CD4-positive, alpha-beta T cell treated with Interleukin-15 for 1 hour (primary cell): ENCODE results near the gene KRT20.
"Not testable (repeated sequence)": the region's sequence is repeated elsewhere in the genome, so short reads cannot be mapped to it uniquely, and the experiment has no call there.

Experiments
- DNase-seq: peaks from one replicate; pipeline ENCODE4 v3.0.0-alpha.2; 2020

Gene KRT20, protein sequence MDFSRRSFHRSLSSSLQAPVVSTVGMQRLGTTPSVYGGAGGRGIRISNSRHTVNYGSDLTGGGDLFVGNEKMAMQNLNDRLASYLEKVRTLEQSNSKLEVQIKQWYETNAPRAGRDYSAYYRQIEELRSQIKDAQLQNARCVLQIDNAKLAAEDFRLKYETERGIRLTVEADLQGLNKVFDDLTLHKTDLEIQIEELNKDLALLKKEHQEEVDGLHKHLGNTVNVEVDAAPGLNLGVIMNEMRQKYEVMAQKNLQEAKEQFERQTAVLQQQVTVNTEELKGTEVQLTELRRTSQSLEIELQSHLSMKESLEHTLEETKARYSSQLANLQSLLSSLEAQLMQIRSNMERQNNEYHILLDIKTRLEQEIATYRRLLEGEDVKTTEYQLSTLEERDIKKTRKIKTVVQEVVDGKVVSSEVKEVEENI

DNA sequence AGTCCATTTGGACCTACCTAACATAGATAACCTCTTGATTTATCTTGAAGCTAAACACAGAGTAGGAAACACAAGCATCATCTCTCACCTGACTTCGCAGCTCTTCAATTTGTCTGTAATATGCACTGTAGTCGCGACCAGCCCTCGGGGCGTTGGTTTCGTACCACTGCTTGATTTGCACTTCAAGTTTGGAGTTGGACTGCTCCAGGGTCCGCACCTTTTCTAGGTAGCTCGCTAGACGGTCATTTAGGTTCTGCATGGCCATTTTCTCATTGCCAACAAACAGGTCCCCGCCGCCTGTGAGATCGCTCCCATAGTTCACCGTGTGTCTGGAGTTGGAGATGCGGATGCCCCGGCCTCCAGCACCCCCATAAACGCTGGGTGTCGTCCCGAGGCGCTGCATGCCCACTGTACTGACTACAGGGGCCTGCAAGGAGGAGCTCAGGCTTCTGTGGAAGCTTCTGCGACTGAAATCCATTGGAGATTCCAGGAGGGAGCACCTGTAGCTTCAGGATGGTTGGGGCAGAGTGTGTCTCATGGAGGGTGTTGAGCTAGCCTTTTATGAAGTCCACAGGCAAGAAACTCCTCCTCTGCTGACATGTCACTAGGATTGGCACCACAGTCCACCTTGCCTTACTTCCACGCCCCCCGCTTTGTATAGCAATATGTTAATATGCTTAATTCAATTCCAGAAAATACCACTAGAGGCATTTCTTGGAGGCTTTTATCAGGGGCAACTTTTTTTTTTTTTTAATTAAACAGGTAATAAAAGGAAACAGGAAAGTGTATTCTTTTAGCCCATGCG lies at the start of gene KRT20:
TSS of gene KRT20 (minus strand) at position 535 of the 805 bp plus-strand sequence. CDS start at position 478, 57 bp downstream.
- no peak for DNase-seq

DNA sequence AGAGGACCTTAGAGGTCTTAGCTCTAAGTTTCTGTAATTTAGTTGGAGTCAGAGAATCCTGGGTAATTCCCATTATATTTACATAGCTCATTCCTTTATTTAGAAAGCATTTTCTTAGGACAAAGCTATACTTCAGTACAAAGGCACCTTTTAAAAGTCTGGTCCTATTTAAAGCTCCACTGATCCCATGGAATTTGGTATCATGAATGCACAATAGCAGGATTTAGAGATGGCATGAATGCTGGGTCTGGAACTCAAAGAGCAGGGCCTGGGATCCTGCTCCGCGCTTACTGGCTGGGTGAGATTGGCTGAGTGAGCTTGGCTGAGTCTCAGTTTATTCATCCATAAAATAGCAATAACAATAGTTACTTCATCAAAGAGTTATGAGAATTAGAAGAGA lies 47.6 kb upstream of the KRT20 start:
- DNase-seq = no peak

DNA sequence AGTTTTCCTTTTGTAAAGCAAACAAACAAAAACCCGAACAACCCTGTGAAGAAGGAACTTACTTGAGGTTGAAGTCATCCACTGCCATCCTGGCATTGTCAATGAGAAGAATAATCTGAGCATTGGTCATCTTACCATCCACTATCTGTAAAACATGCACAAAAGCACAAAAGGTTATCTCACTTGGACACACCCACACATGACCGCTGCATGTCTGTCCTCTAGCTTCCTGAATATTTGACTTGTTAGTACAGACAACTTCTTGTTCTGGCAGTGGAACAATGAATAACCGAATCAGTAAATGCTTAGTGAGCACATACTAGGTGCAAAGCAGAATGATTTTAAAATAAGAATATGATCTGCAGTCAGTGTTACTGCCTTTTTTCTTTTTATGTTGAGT lies 46.3 kb upstream of the KRT20 start:
- DNase-seq = no peak

DNA sequence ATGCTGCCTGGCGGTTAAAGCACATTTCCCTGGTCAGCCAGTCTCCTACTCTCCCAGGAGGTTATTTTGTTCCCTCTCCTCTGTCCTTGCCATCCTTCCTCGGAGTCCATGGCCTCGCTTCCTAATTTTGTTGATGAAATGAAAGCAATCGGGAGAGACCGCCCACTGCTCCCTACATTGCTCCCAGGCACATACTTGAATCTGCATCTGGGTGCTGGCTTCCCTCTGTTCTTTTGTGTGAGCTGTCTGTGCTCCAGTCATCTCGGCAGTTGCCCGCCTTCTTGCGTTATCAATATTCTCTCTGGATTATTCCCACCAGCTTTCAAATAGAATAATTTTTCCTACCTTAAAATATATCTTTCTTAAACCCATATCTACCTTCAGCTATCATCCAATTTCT lies 41.3 kb upstream of the KRT20 start:
- no peak for DNase-seq

DNA sequence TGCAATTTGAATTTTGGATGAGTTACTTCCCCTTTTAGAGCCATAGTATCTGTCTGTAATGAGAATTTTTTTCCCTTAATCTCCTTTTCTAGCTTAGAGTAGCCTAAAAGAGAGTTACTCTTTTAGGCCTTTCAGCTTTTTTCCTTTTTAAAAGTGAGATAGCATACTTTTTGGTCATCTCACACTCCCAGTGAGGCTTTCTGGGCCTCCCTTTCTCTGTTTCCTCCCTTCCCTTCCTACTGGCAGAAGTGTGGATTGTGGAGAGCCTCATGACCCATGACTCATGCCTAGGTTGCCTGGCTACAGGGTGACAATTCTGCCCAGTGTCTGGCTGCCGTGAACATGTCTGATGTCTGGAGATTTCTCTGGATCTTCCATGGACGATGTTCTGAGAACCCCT lies 37.2 kb upstream of the KRT20 start:
- DNase-seq = peak; percentile 56

DNA sequence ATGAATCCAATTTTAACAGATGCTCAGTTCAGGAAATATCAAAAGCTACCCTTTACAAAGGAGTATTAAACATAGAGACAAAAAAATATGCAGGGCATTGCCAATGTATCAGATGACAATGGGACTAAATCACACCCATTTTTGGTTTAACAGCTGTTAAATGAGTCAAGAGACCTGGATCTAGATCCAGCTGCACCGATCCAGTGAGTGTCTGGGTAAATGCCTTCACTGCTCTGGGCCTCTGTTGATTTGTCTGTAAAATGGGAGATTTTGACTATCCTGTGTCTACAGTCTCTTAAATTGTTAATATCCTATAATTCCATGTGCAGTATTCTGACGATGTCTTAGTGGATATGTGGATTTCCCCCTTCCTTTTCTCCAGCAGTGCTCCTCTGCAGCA lies 36.0 kb upstream of the KRT20 start:
- DNase-seq = no peak

DNA sequence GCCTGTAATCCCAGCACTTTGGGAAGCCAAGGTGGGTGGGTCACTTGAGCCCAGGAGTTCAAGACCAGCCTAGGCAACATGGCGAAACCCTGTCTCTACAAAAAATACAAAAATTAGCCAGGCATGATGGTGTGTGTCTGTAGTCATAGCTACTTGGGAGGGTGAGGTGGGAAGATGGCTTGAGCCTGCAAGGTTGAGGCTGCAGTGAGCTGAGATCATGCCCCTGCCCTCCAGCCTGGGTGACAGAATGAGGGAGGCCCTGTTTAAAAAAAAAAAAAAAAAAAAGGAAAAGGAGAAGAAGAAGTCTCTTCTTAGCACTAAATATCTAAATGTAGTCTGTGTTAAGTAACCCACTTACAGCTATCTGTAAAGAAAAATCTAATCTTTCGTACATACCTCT lies 32.1 kb upstream of the KRT20 start:
- not testable (repeated sequence) for DNase-seq

DNA sequence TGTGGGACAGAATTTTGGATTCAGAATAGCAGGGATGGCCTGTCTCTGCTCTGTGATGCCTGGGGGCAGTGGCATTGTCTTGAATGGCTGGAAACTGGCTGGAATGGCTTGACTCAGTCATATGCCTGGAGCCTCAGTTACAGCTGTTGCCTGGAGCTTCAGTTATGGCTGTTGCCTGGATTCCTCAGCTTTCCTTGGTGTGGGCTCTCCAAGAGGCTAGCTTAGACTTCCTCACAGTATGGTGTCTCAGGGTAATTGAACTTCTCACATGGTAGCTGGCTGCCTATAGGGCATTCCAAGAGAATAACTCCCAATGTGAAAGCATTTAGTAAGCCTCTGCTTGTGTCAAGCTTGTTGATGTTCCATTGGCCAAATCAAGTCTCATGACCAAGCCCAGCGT lies 31.3 kb upstream of the KRT20 start:
- DNase-seq = no peak

DNA sequence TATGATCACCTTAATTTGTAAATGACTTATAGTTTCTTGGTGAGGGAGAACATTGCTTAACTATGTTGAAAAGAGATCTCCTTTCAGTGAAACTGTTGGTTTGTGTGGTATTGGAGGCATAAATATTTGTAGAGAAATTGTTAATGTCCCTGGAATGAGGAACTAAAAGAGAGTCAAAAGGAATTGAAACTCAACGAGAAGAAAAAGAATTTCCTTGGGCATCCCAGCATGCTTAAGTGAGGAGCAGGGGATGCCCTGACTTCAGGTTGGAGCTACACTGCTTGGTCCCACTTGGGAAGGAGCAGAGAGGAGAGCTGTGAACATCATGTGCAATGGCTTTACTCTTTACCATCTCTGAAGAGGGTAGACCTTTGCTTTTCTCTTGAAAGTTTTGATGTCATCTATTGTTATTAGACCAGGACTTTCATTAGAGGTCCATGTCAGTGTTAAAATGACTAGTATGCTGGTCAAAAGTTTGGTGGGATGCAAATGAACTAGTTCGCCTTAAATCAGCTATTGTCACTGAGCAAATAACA lies 30.7 kb upstream of the KRT20 start:
- no peak for DNase-seq

DNA sequence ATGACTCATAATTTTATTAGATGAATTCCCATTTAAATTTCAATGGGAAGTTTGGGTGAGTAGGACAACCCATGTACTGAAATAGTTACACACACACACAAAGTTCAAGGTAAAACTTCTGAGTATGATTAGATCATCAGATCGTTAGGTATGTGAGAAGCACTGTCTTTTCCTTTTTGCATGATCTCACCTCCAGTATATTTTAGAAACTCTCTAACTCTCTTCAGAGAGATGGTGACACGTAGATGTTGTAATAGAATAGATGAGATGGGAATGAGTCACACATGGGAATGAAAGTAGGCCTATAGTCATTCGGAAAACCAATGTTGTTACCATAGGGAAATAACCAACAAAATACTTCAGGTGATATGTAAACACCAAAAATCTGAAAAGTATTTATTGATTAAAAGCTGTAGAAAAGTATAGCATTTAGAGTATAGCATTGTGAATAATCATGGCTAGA lies 30.2 kb upstream of the KRT20 start:
- no peak for DNase-seq

DNA sequence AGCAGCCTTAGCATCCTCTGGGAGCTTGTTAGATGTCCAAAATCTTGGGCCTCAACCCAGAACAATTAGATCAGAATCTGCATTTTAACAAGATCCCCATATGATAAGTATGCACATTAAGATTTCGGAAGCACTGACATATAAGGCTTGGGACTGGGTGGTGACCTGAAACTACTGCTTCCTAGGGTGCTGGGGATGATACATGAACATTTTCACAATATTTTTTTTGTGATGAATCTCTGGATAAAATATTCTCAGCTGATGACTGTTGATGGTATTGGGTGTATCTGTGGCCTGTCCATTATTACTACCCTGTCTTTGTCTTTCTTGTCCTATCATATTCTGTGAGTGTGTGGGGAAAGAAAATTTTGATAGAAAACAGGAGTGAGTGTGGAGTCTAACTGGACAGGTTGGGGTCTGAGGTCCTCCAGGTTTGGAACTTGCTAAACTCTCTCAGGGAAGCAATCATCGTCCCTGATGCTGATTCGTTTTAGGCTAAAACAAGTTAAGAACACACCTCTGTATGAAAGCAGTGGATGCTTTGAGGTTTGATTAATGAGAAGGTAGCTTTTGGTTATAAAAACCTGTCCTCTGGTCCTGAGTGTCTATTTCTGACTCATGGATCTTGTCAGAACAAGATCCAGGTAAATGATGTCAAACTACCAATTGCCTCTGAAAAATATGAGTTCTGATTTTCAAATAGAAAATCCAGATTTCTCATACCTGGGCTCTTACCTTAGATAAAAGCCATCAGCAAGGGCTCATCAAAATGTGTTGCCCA lies 29.2 kb upstream of the KRT20 start:
- DNase-seq = no peak

DNA sequence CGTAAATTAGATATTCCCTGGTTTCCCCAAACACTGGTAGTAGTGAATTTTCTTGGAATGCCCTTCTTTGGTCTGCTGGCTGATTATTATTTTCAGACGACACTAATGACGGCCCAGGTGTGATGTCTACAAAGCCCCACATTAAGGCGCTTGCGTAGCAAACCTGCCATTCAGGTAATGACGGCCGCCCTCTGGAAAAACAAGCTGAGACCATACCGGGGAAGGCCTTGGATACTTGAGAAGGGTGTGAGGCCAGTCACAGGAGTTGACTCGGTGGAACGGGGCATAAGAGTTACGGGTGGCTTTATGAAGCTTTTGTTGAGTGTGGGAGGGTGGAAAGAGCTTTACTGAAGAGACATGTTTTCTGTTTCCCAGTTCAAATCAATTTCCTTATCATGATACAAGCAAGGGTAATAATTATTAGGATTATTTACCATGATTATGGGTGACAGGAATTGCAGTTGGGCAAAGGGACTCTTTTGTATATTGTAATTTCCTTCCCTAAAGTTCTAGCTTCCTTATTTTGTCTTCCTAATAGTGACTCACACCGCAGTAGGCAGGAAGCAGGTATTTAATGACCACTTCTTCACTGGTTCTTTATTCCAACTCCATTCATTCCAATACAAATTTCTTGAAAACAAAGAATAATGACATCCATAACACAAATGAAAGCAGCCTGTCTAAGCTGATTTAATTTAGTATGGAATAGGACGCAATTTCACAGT lies 27.6 kb upstream of the KRT20 start:
- DNase-seq = no peak

DNA sequence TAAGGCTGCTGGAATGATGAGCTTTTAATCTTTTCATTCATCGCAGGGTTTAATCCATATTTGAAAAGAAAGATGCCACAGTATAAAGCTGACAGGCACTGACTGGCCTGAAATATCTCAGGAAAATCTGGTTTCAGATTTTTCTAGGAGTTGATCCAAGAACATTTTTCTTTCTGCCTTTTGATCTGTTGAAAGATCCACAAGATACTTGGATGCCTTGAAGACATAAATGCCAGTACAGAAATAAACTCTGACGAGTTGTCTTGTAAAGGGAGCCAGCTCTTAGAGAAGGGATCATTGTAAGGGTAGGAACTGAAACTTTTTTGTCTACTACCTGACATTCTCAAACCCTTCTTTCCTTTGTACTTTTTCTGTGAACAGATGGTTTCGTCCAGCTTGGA lies 25.4 kb upstream of the KRT20 start:
- no peak for DNase-seq

DNA sequence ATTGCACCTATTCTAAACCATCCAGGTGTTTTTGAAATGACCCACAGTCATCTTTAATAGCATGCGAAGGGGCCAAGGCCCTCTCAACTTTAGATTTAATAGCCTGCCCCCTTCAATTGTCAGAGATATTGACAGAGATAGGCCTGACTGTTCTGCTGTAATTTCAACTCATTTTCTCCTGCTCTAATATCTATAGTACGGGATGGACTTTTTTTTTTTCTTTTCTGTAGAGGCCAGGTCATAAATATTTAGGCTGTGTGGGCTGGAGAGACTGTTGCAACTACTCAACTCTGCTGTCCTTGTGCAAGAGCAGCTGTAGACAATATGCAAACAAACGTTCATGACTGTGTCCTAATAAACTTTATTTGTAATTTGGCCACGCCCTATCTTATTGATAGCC lies 24.7 kb upstream of the KRT20 start:
- DNase-seq = no peak

DNA sequence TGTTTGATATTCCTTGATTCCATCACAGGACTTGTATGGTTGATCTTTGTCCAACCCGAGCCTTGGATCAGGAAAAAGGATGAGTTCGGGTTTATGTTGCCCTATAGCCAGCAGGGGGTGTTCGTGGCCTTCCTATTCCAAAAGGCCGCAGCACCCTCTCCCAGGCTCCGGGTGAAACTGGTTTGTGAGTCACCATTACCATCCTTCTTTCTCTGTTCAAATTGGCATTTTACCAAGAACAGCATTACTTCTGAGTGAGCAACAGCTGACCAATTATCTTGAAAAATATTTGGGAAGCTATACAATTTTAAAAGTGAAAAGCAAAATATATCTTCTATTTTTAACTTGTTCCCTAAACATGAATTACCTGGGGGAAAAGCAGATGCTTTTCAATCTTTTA lies 24.3 kb upstream of the KRT20 start:
- peak; percentile 70 for DNase-seq

DNA sequence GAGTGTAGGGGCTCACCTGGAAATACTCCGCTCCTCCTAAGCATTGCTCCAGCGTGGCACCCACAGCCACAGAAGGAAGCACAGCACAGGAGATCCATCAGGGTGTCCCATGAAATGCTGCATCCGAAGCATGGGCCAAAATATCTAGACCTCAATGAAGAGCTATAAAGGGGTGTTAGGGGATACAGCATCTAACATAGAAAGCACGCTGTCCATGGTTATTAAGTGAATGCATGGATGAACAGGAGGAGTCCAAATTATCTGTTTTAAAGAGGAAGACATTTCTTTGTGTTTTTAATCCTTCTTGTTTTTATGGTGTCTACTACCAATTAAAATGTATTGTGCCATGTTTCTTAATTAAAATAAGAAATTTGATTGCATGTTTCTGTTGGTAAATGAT lies 21.6 kb upstream of the KRT20 start:
- DNase-seq = no peak

DNA sequence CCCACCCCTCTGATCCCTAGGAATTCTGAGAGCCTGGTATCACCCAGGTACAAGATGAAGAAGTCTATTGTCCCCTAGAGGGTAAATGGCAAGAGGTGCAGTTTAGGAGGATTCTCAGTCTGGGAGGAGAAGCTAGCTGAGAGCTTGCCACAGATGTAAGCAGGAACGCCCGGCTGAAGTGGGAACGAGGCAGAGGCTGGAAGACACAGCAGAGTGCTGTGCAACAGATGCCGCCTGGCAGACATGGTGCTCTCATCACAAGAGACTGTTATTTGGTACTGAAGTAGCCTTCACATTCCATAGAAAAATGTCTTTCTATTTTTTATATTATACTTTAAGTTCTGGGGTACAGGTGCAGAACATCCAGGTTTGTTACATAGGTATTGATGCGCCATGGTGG lies 20.3 kb upstream of the KRT20 start:
- no peak for DNase-seq

DNA sequence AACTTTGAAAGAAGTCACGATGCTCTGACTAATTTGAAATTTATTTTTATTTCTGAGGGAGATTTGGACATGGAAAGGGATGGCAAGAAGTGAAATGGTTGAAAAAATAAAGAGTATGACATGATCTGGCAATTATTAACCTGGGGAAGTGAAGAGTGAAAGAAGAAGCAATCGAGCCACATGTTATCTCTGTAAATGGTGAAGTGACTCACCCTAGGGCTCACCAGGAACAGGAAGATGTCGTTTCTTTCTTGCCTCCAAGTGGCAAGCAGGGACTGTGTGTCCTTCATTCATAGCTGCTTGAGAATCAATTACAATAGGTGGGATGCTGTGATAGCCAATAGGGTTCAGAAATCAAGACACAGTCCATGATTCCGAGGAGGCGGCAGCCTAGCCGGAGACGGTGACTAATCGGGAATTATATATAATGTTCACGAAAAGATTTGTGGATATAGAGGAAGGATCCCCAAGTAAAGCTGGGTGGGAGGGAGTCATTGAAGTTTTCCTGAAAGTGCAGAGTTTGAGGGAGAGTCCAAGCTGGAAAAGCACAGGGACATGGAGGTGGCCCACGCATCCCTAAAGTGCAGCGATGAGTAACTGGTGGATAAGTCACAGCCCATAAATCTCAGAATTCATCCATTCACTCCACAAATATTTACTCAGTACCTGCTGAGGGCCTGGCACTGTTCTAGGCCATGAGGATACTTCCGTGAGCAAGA lies 18.2 kb upstream of the KRT20 start:
- DNase-seq = no peak

DNA sequence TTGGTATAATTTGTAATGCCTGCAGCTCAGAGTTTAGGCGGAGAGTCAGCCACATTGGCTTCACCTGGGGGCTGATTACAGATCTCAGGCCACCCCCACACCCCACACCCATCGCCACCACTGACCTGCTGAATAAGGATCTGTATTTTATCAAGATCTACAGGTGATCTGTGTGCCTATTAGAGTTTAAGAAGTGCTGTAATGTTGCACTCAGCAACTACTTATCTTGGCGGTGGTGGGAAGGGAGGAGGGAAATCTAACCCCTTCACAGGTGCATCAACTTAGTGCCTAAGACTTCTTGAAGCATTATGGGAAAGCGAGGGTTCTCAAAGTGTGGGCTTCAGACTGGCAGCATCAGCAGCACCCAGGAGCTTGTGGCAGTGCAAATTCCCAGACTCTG lies 17.5 kb upstream of the KRT20 start:
- no peak for DNase-seq

DNA sequence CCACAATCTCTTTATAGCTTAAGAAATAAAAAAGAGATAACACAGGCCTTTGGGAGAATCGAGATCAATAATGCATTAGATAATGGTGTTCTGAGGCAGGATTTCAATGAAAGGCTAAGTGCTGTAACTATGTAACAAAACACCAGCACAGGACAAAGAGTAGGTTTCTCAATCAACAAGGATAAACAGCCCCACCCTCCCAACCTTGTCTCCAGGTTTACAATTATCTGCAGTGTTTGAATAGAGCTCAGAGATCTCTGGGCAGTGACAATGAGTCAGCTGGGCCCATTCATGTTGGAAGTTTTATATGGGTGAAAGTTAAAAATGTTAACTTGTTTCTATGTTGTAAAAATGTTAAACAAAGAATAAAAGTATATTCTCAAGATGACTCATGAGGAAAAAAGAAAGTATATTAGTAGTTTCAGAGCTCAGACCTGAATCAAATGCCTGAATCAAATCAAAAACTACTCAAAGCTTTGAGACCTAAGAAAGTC lies 17.0 kb upstream of the KRT20 start:
- no peak for DNase-seq

DNA sequence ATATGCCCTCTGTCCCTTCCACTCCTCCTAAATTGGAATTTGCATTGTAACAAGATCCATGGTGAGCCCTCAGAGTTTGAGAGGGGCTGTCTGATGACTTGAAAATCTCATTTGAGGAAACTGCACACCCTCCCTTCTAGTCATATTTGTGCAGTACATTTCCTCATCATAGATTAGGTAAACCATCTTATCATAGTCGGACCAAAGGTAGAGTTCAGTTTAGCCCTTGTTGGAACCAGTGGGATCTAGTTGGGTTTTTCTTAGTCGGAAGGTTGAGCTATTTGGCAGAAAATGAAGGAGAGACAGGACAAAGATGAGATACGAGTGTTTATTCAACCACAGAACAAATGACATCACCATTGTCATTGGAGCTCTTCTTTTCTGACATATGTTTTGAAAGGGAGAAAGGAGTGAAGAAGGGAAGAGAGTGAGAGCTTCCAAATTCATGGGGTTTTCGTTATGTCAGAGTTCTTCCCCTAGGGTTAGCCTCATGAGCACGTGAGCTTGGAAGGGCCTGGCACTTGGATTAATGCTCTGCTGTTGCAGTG lies 15.8 kb upstream of the KRT20 start:
- DNase-seq = no peak
